NCI-H128 (cell line): ENCODE measurements around the gene GPSM3.
"Not testable (repeated sequence)": the region's sequence is repeated elsewhere in the genome, so short reads cannot be mapped to it uniquely, and the experiment has no call there.

Experiments
- DNase-seq: peaks from one replicate; lab custom pipeline; 2025; ENCODE audit not compliant: unreplicated experiment; lab: John Stamatoyannopoulos, UW

The GPSM3 gene

DNA sequence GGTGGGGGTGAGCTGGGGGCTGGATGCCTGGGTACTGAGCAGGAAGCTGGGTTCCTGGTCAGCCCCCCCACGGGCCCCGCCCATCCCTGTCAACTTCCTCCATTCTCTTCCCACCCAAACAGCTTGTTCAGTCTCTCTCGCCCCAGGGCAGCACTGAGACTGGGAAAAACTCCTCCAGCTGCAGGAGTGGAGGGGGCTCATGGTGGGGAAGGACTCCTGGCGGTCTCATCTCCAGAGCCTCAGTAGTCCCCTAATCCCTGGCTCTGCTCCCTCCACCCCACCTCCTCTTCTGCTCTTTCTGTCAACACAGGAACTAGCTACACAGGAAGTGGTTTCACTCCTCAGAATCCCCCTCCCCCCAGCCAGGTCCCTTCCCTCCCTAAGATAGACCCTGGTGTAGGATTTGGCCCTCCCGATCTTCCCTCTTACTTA is at the start of gene GPSM3:
GPSM3 (minus strand) TSS at position 36 of the 432 bp plus-strand sequence. CDS start 130 bp downstream, outside the sequence.
- DNase-seq: no peak

GRCh38 chr6:32240686-32241085 is 48.2 kb upstream of the GPSM3 start:
- DNase-seq: no peak

DNA sequence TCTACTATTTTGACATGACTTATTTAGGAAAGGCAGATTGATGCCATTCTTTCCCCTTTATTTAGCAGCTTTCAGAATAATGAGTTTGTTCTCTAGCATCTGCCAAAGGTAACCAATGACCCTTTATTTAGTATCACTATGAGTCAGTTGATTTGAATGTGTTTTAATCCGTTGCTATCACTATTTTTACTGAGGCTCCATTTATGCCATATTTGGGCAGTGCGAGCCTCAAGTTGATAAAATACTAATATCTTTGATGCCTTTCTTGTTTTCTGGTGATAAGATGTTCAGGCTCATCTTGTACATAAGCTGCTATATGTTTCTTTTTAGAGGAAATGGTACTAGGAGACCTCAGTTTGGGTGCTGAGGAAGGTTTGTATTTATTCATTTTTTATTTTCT is 47.0 kb upstream of the GPSM3 start:
- no peak for DNase-seq

GRCh38 chr6:32234934-32235333 is 42.5 kb upstream of the GPSM3 start:
- no peak for DNase-seq

DNA sequence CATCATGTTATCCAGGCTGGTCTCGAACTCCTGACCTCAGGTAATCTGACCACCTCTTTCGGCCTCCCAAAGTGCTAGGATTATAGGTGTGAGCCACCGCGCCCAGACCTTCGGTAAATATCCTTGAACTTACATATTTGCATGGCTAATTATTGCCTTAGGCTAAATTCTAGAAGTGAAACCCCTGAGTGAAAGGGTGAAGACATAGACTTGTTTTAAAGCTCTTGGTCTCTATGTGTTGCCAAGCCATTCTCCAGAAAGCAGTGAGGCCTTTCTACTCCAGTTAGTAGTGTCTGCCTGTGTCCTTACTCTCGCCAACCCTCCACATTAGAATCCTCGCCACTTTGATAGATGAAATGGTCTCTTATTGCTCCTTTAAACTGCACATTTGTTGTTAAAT is 34.0 kb upstream of the GPSM3 start:
- no peak for DNase-seq

DNA sequence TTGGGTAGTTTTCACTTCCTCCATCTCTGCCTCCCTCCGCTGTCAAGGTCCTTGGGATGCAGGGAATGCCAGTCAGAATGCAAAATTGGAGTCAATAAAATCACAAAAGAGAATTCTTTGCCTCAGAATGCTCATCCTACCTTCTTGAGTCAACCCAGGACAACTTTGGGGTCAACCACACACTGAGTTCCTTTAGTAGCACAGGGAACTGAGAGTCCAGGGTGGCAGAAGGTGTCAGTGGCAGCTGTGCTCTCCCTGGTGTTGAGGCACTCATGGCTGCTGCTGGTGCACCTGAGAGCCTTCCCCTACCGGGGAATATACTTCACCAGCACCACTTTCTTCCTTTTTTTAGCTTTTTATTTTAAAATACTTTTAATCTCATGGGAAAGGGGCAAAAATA is 32.3 kb upstream of the GPSM3 start:
- no peak for DNase-seq

- DNase-seq: no peak
Measured at GRCh38 chr6:32223258-32224235, 31.1 kb upstream of the GPSM3 start, which contains the start of gene NOTCH4. Gene NOTCH4, minus strand, starts transcription at chr6:32224067. Its CDS starts 139 bp downstream, at chr6:32223928.

DNA sequence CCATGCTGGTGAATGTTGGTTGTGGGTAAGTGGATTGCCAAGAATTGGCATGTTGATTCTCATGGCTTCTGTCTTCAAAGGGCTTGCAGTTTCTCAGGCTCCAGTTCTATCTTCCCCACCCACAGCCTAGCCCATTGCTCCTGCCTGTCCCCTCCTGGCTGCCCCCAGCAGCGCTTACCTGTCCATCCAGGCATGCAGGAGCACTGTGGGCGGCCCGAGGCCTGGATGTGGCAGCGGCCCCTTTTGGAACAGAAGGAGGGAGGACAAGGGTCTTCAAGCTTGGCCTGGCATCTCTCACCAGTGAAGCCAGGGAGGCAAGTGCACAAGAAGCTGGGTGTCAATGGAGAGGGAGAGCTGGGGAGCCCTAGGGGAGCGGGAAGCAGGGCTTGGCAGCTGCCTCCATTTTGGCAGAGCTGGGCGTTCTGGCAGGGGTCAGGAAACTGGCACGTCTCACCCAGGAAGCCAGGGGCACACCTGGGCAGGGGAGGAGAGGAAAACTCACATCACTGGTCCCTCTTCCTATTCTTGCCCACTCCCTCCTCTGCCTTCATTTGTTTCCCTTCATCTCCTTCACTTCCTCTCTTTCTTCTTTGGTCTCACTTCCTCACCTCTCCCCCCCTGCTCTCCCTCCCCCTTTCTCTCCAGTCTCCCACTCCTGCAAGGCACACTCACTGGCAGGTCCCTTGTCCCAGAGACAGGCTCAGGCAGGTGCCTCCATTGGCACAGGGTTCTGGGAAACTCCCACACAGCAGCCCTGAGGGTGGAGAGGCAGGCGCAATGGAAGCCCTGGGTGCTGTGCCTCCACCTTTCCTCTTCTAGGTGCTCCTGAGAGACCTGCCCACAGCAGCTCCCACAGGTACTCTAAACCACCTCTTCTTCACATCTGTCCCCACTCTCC is 30.1 kb upstream of the GPSM3 start:
- DNase-seq: no peak

GRCh38 chr6:32220021-32220420 is 27.6 kb upstream of the GPSM3 start:
- no peak for DNase-seq

- DNase-seq: no peak
Measured at GRCh38 chr6:32218167-32218566, 25.7 kb upstream of the GPSM3 start.

- no peak for DNase-seq
Measured at GRCh38 chr6:32216998-32217397, 24.6 kb upstream of the GPSM3 start.

DNA sequence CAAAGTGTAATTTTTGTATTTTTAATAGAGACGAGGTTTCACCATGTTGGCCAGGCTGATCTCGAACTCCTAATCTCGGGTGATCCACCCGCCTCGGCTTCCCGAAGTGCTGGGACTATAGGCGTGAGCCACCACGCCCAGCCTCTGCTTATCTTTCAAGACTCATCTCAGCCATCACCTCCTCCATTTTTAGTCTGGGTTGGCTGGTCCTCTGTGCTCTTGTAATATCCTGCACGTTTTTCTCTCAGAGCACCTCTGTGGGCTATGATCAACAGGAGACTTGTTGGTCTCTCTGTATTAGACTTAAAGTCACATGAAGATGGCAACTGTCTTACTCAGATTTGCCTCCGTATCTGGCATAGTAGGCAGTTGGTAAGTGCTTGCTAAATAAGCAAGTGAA is 23.8 kb upstream of the GPSM3 start:
- no peak for DNase-seq

DNA sequence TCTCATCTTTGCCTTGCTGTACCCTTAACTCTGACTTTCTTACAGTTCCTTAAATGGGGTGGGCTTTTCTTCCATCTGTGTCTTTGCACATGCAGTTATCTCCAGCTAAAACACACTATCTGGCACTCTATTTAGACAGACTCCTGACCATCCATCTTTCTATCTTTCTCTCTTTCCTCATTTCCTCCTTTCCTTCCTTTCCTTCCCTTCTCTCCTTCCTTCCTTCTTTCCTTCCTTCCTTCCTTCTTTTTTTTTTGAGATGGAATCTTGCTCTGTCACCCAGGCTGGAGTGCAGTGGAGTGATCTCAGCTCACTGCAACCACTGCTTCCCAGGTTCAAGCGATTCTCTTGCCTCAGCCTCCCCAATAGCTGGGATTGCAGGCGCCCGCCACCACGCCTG is 23.2 kb upstream of the GPSM3 start:
- no peak for DNase-seq

DNA sequence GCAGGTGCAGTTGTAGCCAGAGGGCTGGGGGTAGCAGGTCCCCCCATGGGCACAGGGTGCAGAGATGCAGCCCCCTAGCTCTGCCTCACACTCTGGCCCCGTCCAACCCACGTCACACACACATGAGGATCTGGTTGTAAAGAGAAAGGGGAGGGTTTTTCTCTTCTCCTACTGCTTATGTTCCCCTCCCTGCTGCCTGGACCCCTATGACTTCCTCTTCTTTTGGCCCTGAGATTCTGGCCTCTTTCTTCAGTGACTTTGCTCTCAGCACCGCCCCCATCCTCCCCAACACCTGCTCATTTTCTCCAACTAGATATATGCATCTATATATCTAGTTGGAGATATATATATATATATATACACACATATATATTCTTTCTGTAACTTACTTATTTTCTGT is 21.7 kb upstream of the GPSM3 start:
- no peak for DNase-seq

- no peak for DNase-seq
Measured at GRCh38 chr6:32213649-32214048, 21.2 kb upstream of the GPSM3 start.

- no peak for DNase-seq
Measured at GRCh38 chr6:32212076-32212760, 19.8 kb upstream of the GPSM3 start.

DNA sequence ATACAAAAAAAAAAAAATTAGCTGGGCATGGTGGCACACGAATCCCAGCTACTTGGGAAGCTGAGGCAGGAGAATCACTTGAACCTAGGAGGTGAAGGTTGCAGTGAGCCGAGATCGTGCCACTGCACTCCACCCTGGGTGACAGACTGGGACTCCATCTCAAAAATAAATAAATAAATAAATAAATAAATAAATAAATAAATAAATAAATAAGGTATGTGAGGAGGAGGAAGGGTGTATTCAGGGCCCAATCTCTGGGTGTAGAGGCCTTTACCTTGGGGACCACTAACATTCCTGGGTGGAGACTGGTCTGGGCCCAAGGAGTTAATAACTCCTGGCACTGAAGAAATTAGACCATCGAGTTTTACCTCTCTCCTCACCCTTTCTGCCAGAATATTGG is 19.0 kb upstream of the GPSM3 start:
- not testable (repeated sequence) for DNase-seq

- no peak for DNase-seq
Measured at GRCh38 chr6:32210191-32210601, 17.8 kb upstream of the GPSM3 start.

GRCh38 chr6:32208996-32209395 is 16.6 kb upstream of the GPSM3 start:
- no peak for DNase-seq

- no peak for DNase-seq
Measured at GRCh38 chr6:32204268-32204715, 11.8 kb upstream of the GPSM3 start.
